Osteocyte (in vitro differentiated cells): ENCODE results near the gene TDRD1. TPM values are rescaled to one million over a fixed set of nuclear protein-coding genes. Genes with fewer than 3 reads are reported as not detected.

Source experiments
- DNase-seq: peaks from one replicate; pipeline ENCODE4 v3.0.0; 2021; ENCODE audit warnings: mixed read lengths; ENCODE audit not compliant: unreplicated experiment; ENCODE audit errors: extremely low spot score
- H3K27ac Mint-ChIP-seq: one replicate; pipeline ENCODE4 v1.8.0; 2021; ENCODE audit warnings: mild to moderate bottlenecking, mixed read lengths; ENCODE audit not compliant: unreplicated experiment
- H3K27me3 Mint-ChIP-seq: one replicate; pipeline ENCODE4 v1.8.0; 2021; ENCODE audit warnings: mixed read lengths; ENCODE audit not compliant: unreplicated experiment
- H3K36me3 Mint-ChIP-seq: one replicate; pipeline ENCODE4 v1.8.0; 2021; ENCODE audit warnings: mixed read lengths; ENCODE audit not compliant: unreplicated experiment
- H3K4me1 Mint-ChIP-seq: one replicate; pipeline ENCODE4 v1.8.0; 2021; ENCODE audit warnings: mixed read lengths; ENCODE audit not compliant: unreplicated experiment
- H3K4me3 Mint-ChIP-seq: one replicate; pipeline ENCODE4 v1.8.0; 2021; ENCODE audit warnings: mild to moderate bottlenecking, moderate library complexity, mixed read lengths; ENCODE audit not compliant: unreplicated experiment
- H3K9me3 Mint-ChIP-seq: one replicate; pipeline ENCODE4 v1.8.0; 2021; ENCODE audit warnings: mixed read lengths; ENCODE audit not compliant: unreplicated experiment
- CTCF ChIP-seq: fragments of 200-600 bp; sonication (generic); IDR thresholded peaks from 2 replicates; pipeline ENCODE4 v1.5.0; 2021; ENCODE audit warnings: antibody characterized with exemption, mild to moderate bottlenecking, moderate library complexity
- total RNA-seq: library from RNA; stranded (reverse); gene quantifications from 2 replicates; pipeline ENCODE4 v1.2.1, GENCODE V29; 2021

Gene TDRD1
- total RNA-seq, 1 donor from 2014 or later, result not detected

- no peaks in the 10 kb centered on the region for H3K36me3 Mint-ChIP-seq
- no peaks in the 10 kb centered on the region for H3K9me3 Mint-ChIP-seq
- H3K27me3 Mint-ChIP-seq, result peaks cover 77% of the 10 kb centered on the region
- TF ChIP-seq CTCF, result no peak
- H3K4me3 Mint-ChIP-seq, result no peak overlapping the region
- H3K4me1 Mint-ChIP-seq, result no peaks in the 10 kb centered on the region
- H3K27ac Mint-ChIP-seq, result no peak overlapping the region
- no peak for DNase-seq
Measured at GRCh38 chr10:114223066-114223465, 43.9 kb downstream of the TDRD1 start.

GRCh38 chr10:114228156-114228555 lies 49.0 kb downstream of the TDRD1 start:
- Mint-ChIP-seq H3K27ac (no peak overlapping the region), H3K9me3 (no peaks in the 10 kb centered on the region)
- no peak for TF ChIP-seq CTCF

GRCh38 chr10:114232561-114233176 lies 53.5 kb downstream of the TDRD1 start:
- TF ChIP-seq CTCF, result no peak
- no peaks in the 10 kb centered on the region for H3K4me1 Mint-ChIP-seq
- no peak overlapping the region for H3K27ac Mint-ChIP-seq
- DNase-seq, result no peak
- no peaks in the 10 kb centered on the region for H3K36me3 Mint-ChIP-seq
- H3K9me3 Mint-ChIP-seq, result no peaks in the 10 kb centered on the region
- H3K27me3 Mint-ChIP-seq, result peaks cover 55% of the 10 kb centered on the region
- H3K4me3 Mint-ChIP-seq, result no peak overlapping the region

More at GRCh38 chr10:114228156-114228555, 49.0 kb downstream of the TDRD1 start:
- H3K4me3 Mint-ChIP-seq, result no peak overlapping the region
- no peaks in the 10 kb centered on the region for H3K36me3 Mint-ChIP-seq
- H3K4me1 Mint-ChIP-seq, result no peaks in the 10 kb centered on the region
- peaks cover 64% of the 10 kb centered on the region for H3K27me3 Mint-ChIP-seq
- DNase-seq, result no peak

GRCh38 chr10:114233482-114233881 lies 54.3 kb downstream of the TDRD1 start:
- Mint-ChIP-seq H3K4me1 (no peaks in the 10 kb centered on the region), H3K4me3 (no peak overlapping the region), H3K27ac (no peak overlapping the region), H3K9me3 (no peaks in the 10 kb centered on the region), H3K27me3 (peaks cover 55% of the 10 kb centered on the region), H3K36me3 (no peaks in the 10 kb centered on the region)
- DNase-seq, result no peak
- no peak for TF ChIP-seq CTCF

GRCh38 chr10:114234132-114234531 lies 55.0 kb downstream of the TDRD1 start:
- H3K36me3 Mint-ChIP-seq, result no peaks in the 10 kb centered on the region
- no peak overlapping the region for H3K4me3 Mint-ChIP-seq
- no peaks in the 10 kb centered on the region for H3K9me3 Mint-ChIP-seq
- no peak overlapping the region for H3K27ac Mint-ChIP-seq
- H3K27me3 Mint-ChIP-seq, result peaks cover 59% of the 10 kb centered on the region
- H3K4me1 Mint-ChIP-seq, result peaks cover 4% of the 10 kb centered on the region
- no peak for DNase-seq
- TF ChIP-seq CTCF, result no peak
